ENCODE data around the gene ATXN1.
"Not testable (repeated sequence)": the region's sequence is repeated elsewhere in the genome, so short reads cannot be mapped to it uniquely, and the experiment has no call there.

The ATXN1 gene

DNA sequence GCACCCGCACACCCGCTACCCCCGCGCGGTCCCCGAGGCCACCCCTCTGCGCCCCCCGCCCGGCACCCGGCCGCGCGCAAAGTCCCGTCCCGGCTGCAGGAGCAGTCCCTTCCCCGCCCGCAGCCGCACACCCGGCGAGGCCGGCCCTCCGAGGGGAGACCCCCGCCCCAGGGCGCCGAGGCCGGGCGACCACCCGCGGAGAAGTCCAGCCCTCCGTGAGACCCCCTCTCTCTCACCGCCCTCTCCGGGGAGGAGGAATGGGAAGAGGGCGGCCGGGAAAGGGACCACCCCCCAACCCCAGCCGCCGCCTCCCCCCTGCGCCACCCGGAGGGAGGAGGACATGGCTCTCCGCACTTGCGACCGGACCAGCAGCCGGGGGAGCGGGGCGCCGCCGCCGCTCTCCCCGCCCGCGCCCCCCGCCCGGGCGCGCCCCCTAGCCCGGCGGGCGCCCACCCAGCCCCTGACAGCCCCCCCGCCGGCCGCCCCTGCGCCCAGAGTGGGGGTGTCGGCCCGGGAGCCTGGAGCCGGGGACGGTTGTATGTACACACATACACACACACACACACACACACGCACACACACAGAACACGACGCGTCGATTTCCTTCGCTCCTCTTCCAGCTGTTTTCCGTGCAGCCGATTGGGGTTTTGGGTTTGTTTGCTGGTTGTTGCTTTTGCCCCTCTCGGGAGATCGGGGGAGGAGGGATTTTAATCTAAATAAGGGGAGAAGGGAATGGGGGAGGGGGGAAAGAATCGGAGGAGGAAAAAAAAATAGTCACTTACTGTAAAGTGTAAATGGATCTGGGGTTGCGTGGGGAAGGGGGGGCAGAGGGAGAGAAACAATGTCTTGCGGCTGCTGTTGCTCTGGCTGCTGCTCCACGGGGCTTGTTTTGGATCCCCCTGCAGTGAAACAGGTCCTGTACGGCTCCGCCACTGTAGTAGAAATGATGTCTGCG lies at the start of gene ATXN1:
Gene ATXN1, minus strand, starts transcription at position 945 of the 955 bp plus-strand sequence.
- DNase-seq: no peak

DNA sequence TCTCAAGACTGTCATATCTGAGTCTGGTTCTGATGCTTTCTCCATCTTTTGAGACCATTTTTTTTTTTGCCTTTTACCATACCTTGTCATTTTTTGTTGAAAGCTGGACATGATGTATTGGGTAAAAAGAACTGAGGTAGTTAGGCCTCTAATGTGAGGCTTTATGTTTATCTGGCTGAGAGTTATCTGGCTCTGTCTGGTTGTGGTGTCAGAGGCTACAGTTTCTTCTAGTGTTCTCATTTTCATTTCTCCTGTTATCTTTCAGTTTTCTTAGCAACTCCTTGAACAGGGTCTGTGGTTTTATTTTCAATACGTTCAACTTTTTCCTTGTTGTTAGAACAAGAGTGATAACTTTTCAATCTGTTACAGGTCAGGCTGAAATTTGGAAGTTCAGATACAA lies 49.2 kb upstream of the ATXN1 start:
- no peak for DNase-seq

DNA sequence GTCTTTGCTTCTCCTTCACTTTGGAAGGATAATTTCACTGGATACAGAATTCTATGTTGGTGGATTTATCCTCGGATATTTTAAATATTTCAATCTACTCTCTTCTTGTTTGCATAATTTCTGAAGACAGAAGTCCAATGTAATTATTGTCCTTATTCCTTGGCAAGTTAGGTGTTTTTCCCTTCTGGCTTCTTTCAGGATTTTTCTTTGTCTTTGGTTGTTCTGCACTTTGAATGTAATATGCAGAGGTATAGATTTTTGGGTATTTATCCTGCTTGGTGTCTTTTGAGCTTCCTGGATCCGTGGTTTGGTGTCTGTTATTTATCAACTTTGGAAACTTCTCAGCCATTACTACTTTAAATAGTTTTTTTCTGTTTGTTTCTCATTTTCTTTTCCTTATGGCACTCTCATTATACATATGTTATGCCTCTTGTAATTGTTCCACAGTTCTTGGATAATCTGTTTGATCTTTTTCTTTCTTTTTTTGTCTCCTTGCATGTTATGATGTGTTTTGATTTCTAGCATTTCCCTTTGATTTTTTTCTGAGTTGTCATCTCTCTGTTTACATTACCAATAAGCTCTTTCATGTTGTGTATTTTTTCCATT lies 48.6 kb upstream of the ATXN1 start:
- DNase-seq: no peak

DNA sequence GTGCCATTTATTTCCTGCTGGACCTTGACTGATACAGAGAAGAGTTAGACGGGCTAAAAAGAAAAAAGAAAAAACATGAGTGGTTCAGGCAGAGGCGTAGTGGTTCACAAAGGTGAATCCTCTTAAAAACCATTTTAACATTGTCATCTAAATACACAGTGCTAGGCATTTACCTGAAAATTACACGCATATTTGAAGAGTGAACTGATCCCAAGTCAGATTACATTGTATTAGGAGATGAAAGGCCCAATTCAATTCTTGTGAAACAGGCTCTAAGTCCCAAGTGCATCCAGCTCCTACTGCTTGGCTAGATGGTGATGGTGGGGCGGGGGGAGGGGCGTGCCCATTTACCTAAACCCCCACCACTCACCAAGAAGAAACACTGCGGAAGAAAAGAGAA lies 46.7 kb upstream of the ATXN1 start:
- DNase-seq: no peak

DNA sequence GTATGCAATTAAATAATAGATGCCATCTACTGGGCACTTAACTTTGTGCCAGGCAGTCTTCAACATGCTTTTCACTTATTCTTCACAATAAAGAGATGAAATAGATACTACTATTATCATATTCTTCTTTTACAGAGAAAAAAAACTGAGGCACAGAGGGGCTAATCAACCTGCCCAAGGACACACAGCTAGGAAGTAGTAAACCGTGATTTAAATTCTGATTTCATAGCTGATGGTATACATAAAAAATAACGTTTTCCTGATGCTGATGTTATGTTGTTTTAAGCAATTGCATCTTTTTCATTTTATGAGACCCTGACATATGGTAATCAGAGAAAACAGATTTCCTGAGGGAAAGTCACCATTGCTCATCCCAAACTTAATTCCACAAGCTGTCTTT lies 45.1 kb upstream of the ATXN1 start:
- DNase-seq: no peak

DNA sequence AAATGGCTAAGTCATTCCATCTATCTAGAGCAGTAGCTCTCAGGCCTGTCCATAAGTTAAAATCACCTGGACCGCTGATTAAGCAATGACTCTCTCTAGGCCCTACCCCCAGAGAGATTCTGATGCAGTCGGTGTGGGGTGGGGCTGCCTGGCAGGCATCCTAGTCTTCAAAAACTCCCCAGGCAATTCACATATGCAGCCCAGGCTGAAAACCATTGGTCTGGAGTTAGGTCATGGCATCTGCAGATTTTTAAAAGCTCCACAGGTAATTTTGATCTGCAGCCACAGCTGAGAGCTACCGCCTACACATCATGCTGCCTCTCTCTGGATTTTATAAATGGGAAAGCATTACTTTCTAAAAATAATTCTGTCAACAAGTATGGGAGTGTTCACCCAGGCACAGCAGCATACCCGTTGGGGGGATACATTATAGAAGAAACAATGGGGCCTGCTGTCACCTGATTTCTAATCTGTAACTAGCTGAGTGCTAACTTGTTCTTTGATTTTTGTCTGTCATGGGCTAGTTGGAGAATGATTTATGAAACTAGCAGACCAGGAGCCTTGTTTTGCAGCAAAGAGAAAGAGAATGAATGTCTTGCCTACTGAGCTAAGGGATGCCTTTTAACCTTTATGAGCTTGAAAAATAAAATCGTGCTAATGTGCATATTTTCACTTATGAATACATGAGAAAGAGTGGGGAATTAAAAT lies 44.1 kb upstream of the ATXN1 start:
- DNase-seq: no peak

DNA sequence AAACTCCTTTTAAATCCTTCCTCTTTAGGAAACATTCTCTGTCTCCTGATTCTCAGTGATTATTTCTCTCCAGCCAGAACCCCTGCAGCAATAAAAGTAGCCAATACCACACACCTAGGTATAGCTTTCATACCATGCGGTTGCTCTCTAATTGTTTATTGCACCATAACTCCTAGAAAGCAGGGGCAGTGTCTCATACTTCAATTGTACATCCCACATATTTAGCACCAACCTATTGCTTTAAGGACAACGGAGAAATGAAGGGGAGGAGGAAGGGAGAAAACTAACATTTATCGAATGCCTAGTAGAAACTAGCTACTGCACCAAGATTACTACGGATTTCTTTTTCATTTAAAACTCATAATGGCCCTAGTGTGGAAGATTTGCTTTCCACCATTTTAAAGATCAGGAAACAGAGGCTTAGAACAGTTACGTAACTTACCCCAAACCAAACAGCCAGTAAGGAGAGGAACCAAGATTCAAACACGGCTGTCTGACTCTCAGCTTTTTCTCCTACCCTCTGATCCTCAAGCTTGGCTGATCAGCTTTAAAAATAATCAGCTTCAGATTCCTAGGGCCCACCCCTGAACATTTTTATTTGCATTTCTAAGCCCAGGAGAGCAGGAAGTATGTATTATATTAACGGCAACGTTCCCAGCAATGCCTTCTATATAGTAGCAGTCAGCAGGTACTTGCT lies 43.4 kb upstream of the ATXN1 start:
- DNase-seq: no peak

DNA sequence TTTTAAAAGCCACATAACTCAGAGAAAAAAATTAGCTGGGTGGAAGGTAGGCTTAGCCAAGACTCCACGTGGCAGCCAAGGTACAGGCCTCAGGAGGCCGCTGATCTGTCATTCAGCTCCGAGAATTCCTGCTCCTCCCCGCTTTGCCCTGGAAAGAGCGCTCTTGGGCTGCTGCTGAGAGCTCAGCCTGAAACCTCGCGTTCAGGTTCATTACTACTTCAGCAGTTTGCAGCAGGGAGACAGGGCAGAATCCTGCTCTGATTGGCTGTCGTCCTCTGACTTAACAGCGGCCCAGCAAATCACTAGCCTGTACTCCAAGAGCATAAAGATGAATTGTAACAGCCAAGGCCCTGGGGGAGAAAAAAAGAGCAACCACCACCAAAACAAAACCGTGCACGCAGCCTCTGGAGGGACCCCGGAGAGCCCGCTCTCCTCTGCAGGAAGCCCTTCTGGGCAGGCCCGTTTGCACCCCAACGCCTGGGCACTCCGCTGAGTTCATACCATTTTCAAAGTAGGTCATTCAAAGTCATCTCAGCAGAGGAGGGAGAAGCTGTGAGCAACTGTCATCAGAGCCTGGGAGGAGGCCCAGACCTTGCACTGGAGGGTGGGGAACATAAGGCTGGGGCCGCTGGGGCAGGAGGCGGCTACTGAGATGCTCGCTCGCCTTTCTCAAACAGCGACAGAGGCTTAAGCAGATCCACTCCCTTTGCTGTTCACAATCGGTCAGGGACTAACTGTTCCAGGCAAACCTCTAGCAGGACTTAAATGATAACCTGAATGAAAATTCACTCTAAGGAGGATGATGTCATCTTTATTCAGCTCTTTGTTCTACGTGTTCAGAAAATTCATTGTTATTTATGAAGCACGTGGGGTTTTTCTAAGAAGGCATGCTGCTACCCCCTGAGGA lies 42.3 kb upstream of the ATXN1 start:
- DNase-seq: peak; percentile 42

DNA sequence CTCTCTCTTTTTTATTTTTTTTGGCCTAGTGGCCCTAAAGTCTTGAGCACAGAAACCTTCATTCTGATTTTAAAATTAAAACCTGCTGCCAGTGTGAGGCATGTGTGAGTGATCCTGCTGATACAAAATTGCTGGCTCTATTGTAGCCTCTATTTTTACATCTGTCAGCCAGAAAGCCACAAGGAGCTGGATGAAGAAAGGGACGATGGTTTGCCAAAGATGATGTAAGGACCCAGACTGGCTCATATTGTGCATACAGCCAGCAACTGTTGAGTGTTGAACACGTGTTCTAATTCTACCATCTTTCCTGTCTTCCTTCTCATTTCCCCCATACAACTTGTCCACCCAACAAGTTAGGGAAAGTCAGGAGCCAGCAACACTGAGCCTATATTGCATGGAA lies 40.8 kb upstream of the ATXN1 start:
- DNase-seq: no peak

DNA sequence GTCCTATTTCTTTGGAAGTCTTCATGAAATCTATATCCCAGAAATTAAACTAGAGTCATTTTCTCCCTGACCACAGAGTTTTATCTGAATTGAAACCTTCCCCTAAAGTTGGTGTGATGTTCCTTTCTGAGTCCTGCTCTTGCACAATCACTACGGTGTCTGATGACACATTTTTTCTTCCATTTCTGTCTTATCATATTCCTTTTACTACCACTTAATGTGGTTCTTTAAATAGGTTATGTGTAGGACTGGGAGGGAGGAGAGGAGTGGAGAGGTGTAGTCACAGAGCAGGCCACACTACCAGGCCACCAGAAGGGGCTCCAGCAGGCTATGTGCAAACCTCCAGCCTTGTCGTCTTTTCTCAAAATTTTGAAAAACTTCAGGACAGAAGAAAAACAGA lies 39.7 kb upstream of the ATXN1 start:
- DNase-seq: no peak

DNA sequence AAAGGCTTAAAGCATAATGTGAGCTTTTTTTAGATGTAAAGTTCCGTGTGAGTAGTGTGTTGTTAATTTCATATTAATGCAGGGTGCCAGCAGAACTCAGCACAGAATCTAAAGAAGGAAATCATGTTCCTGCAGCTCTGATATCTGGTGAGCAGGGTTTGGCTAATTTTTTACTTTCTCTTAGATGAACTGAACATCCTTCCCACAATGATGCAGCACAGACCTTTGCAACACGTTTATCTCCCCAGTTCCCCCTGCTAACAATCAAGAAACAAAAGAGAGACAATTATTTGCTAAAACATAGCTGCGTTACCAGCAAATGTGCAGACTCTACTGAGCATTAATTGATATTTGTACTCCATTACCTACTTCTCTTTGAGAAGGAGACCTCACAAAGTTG lies 39.1 kb upstream of the ATXN1 start:
- no peak for DNase-seq

DNA sequence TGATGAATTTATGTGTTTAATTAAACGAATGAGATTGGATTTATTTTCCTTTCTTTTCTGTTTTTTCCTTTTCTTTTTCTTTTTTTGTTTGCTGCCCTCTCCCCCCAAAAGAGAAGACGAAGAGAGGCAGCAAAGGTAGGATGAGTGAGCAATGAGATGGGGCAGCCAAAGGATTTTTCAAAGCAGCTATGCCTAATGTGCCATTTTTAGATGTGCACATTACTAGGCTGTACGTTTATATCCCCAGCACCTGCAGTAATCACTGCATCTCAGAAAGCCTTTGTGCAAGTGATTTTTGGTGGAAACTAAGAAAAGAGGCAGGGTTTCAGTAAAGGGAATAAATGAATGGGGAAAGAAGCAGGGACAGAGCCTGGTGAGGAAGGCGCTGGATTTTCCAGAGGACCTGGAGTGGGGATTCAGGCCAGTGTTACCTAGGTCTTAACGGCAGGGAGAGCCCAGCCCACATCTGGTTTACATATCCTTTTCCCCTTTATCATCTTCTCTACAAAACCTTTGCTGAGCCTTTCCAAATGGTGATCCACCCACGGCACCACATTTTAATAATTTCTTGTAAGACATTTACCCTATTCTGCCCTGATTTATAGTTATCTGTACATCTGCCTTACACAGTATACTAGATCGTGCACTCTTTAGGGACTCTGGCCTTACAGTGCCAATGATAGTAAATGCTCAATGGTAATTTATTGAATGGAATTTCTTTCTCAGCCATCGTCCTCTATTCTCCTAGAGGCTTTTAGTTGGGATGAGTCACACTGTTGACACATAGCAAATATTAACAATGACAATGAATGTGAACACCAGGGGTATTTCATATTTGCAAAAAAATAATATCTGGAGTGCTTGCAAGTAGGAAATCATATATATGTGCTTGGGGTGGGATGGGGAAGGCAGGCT lies 38.3 kb upstream of the ATXN1 start:
- no peak for DNase-seq

DNA sequence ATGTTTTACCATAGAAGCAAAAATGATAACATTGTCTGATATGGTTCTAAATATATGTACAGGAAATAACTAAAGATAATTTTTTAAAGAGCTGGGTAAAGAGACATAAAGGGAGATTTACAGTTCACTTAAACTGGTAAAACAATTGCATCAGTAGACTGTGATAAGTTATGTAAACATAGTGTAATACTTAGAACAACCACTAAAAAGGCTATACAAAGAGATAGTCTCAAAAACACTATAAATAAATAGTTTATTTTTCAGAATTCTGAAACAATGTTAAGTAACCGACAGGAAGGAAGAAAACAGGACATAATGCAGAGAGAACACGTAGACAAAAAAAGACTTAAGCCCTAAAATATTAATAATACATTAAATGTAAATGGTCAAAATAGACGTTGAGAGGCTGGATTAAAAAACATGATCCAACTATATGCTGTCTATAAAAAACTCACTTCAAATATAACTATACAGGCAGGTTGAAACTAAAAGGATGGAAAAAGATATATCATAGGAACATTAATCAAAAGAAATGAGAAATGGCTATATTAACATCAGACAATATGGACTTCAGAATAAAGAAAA lies 32.7 kb upstream of the ATXN1 start:
- DNase-seq: no peak

DNA sequence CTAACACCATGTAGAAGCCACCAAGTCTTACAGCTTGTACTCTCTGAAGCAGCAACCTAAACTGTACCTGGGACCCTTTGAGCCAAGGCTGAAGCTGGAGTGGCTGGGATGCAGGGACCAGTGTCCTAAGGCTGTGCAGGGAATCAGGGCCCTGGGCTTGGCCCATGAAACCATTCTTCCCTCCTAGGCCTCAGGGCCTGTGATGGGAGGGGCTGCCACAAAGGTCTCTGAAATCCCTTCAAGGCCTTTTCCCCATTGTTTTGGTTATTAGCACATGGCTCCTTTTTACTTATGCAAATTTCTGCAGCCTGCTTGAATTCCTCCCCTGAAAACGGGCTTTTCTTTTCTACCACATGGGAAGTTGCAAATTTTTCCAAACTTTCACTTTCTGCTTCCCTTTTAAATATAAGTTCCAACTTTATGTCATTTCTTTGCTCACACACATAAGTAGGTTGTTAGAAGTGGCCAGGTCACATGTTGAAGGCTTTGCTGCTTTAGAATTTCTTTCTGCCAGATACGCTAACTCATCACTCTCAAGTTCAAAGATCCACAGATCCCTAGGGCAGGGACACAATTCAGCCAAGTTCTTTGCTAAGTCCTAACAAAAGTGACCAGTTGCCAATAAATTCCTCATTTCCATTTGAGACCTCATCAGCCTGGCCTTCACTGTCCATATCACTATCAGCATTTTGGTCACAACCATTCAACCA lies 28.2 kb upstream of the ATXN1 start:
- DNase-seq: no peak

DNA sequence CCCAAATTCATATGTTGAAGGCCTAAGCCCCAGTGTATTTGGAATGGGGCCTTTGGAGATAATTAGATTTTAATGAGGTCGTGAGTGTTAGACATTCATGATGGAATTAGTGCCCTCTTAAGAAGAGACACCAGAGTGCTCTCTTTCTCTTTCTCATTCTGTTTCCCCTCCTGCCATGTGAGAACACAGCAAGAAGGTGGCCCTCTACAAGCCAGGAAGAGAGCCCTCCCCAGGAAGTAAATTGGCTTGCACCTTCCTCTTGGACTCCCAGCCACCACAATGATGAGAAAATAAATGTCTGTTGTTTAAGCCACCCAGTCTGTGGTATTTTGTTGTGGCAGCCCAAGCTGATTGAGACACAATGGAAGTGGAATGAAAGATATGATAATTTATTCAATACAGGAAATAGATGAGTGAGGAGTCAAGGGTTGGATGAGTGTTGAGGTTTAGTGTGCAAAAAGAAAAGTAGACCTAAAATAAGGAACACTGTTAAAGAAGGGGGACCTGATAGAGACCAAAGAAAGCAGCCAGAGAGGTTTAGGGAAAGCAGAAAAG lies 25.9 kb upstream of the ATXN1 start:
- no peak for DNase-seq

DNA sequence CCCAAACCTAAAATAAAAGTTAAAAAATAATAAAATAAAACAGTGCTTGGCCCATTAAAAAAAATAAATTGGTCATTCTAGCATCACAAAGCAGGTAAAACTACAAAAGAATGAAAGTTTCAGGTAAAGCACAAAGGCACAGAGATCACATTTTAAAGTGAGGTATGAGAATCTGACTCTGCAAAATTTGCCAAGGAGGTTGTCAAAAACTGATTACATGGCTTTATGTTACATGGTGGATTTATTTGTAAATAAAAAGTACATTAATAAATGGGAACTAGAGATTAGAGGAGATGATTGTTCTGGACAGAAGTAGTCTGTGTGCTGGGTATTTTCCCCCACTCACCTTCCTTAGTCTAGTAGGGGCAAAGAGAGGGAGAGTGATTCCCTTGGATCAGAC lies 24.2 kb upstream of the ATXN1 start:
- no peak for DNase-seq

DNA sequence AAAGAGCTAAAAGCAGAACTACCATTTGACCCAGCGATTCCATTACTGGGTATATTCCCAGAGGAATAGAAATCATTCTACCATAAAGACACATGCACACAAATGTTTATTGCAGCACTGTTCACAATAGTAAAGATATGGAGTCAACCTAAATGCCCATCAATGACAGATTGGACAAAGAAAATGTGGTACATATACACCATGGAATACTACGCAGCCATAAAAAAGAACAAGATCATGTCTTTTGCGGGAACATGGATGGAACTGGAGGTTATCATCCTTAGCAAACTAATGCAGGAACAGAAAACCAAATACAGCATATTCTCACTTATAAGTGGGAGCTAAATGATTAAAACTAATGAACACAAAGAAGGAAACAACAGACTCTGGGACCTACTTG lies 23.7 kb upstream of the ATXN1 start:
- DNase-seq: not testable (repeated sequence)

DNA sequence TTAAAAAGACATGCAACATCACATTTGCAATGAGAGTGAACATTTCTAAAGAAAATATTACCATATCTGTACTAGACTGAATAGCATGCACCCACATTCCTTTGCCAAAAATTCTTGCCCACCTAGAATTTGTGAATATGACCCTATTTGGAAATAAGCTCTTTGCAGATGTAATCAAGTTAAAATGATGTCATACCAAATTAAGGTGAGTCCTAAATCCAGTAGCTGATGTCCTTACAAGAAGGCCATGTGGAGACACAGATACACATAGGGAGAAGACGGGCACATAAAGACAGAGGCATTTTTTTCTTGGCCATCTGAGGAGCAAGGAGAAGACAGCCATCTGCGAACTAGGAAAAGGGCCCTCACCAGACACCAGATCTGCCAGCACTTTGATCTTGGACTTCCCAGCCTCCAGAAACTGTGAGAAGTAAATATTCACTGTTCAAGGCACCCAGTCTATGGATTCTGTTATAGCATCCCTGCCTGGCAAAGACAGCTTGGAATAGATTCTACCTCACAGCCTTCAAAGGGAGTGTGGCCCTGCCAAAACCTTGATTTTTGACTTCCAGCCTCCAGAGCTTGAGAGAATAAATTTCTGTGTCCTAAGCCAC lies 22.8 kb upstream of the ATXN1 start:
- DNase-seq: no peak

DNA sequence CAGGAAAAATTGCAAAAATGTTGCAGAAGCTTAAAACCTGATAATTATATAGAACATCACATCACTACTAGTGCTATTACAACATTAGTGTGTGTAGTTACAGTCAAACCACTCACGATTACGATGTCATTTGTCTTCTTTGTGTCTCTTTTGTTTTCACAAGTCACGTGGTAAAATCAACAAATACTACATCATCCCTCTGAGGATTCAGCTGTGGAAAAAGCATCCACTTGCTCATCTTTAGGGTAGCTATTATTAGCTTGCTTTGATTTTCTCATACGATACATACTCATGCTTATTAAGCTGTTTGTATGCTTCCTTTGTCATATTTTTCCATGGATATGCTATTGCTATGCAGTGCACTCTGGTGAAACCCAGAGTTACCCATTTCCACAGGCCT lies 22.2 kb upstream of the ATXN1 start:
- DNase-seq: no peak
